ES-I3 (cell line): ENCODE measurements around the gene DNAJC6.

Source experiments
- H3K36me3 ChIP-seq: 2 replicates; pipeline ENCODE4 v1.6.1; 2013; ENCODE audit warnings: mild to moderate bottlenecking, low read length, control low read depth, moderate library complexity; ENCODE audit not compliant: insufficient read depth
- H3K4me1 ChIP-seq: 2 replicates; pipeline ENCODE4 v1.6.1; 2013; ENCODE audit warnings: mild to moderate bottlenecking, control low read depth, low read length; ENCODE audit not compliant: insufficient read depth
- H3K9ac ChIP-seq: 2 replicates; pipeline ENCODE4 v1.6.1; 2013; ENCODE audit warnings: low read depth, mild to moderate bottlenecking, low read length, moderate library complexity
- H3K9me3 ChIP-seq: 2 replicates; pipeline ENCODE4 v1.6.1; 2013; ENCODE audit warnings: mild to moderate bottlenecking, low read length, moderate library complexity; ENCODE audit not compliant: control insufficient read depth, insufficient read depth

The DNAJC6 gene

DNA sequence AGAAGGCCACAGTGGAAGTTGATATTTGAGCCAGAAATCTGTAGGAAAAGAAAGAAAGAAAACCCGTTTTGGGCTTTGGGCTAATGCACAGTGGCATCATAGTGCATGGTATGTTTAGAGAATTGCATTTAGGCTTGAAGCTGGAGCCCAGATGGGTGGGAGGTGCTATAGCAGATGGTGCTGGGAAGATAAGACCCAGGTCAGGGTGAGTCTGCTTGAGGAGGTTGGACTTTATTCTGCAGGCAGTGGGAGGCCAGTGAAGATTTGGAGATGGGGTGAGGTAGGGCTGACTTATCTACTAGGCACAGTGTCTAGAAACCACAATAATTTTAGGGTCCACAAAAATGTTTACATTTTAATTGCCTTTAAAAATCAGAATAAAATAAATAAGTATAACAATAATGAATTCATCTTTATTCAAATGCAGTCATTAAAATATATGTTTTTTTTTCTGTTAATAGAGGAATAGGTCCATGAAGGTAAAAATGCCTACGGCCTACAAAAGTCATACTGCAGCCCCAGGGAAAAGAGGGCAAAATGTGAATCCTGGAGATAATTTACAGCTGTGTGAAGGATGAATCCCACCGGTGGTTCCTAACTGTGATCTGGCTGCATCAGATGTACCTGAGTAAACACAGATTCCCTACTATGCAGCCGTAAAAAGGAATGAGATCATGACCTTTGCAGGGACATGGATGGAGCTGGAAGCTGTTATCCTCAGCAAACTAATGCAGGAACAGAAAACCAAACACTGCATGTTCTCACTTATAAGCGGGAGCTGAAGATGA, 8.7 kb downstream of the DNAJC6 start:
- no peak overlapping the region for H3K9ac ChIP-seq
- H3K36me3 ChIP-seq = no peaks in the 10 kb centered on the region
- no peaks in the 10 kb centered on the region; the same call in 1 of the 2 replicates for H3K9me3 ChIP-seq
- H3K4me1 ChIP-seq = no peaks in the 10 kb centered on the region

- Histone ChIP-seq H3K9me3 (no peaks in the 10 kb centered on the region; the same call in 1 of the 2 replicates), H3K4me1 (no peaks in the 10 kb centered on the region), H3K9ac (no peak overlapping the region), H3K36me3 (no peaks in the 10 kb centered on the region)
Measured at GRCh38 chr1:65319141-65319540, 9.8 kb downstream of the DNAJC6 start.

- Histone ChIP-seq H3K9me3 (no peaks in the 10 kb centered on the region; the same call in 1 of the 2 replicates), H3K36me3 (no peaks in the 10 kb centered on the region), H3K9ac (no peak overlapping the region), H3K4me1 (no peaks in the 10 kb centered on the region)
Measured at GRCh38 chr1:65319754-65320153, 10.4 kb downstream of the DNAJC6 start.

GRCh38 chr1:65321879-65322278, 12.5 kb downstream of the DNAJC6 start:
- Histone ChIP-seq H3K9me3 (no peaks in the 10 kb centered on the region; the same call in 1 of the 2 replicates), H3K36me3 (no peaks in the 10 kb centered on the region), H3K9ac (no peak overlapping the region), H3K4me1 (no peaks in the 10 kb centered on the region)

DNA sequence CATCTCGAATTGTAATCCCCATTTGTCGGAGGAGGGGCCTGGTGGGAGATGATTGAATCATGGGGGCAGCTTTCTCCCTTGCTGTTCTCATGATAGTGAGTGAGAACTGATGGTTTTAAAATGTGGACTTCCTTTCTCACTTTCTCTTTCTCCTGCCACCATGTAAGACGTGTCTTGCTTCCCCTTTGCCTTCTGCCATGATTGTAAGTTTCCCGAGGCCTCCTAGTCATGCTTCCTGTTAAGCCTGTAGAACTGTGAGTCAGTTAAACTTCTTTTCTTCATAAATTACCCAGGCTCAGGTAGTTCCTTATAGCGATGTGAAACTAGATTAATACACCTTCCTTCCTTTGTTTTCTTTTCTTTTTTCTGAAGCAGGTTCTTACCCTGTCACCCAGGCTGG, 13.9 kb downstream of the DNAJC6 start:
- no peaks in the 10 kb centered on the region for H3K36me3 ChIP-seq
- no peaks in the 10 kb centered on the region; the same call in 1 of the 2 replicates for H3K9me3 ChIP-seq
- H3K9ac ChIP-seq = no peak overlapping the region
- no peaks in the 10 kb centered on the region for H3K4me1 ChIP-seq

GRCh38 chr1:65330021-65330420, 20.7 kb downstream of the DNAJC6 start:
- Histone ChIP-seq H3K9ac (no peak overlapping the region), H3K36me3 (no peaks in the 10 kb centered on the region), H3K9me3 (no peaks in the 10 kb centered on the region), H3K4me1 (no peaks in the 10 kb centered on the region)

GRCh38 chr1:65330822-65331221, 21.5 kb downstream of the DNAJC6 start:
- Histone ChIP-seq H3K36me3 (no peaks in the 10 kb centered on the region), H3K9me3 (no peaks in the 10 kb centered on the region), H3K9ac (no peak overlapping the region), H3K4me1 (no peaks in the 10 kb centered on the region)

- Histone ChIP-seq H3K36me3 (no peaks in the 10 kb centered on the region), H3K9me3 (no peaks in the 10 kb centered on the region; the same call in 1 of the 2 replicates), H3K9ac (no peak overlapping the region), H3K4me1 (no peaks in the 10 kb centered on the region)
Measured at GRCh38 chr1:65332821-65333220, 23.5 kb downstream of the DNAJC6 start.

- Histone ChIP-seq H3K9me3 (no peaks in the 10 kb centered on the region; the same call in 1 of the 2 replicates), H3K4me1 (no peaks in the 10 kb centered on the region), H3K9ac (no peak overlapping the region), H3K36me3 (no peaks in the 10 kb centered on the region)
Measured at GRCh38 chr1:65334081-65334480, 24.7 kb downstream of the DNAJC6 start.

- no peaks in the 10 kb centered on the region for H3K36me3 ChIP-seq
Measured at GRCh38 chr1:65339866-65340468, 30.6 kb downstream of the DNAJC6 start.

GRCh38 chr1:65341381-65341780, 32.0 kb downstream of the DNAJC6 start:
- H3K9ac ChIP-seq = no peak overlapping the region
- no peaks in the 10 kb centered on the region for H3K4me1 ChIP-seq
- no peaks in the 10 kb centered on the region for H3K36me3 ChIP-seq
- no peaks in the 10 kb centered on the region; the same call in 1 of the 2 replicates for H3K9me3 ChIP-seq

More at GRCh38 chr1:65339866-65340468, 30.6 kb downstream of the DNAJC6 start:
- no peaks in the 10 kb centered on the region for H3K4me1 ChIP-seq
- H3K9ac ChIP-seq = no peak overlapping the region
- no peaks in the 10 kb centered on the region; the same call in 1 of the 2 replicates for H3K9me3 ChIP-seq

- no peaks in the 10 kb centered on the region for H3K9me3 ChIP-seq
- no peak overlapping the region for H3K9ac ChIP-seq
- no peaks in the 10 kb centered on the region for H3K36me3 ChIP-seq
- no peaks in the 10 kb centered on the region for H3K4me1 ChIP-seq
Measured at GRCh38 chr1:65343286-65343685, 33.9 kb downstream of the DNAJC6 start.

DNA sequence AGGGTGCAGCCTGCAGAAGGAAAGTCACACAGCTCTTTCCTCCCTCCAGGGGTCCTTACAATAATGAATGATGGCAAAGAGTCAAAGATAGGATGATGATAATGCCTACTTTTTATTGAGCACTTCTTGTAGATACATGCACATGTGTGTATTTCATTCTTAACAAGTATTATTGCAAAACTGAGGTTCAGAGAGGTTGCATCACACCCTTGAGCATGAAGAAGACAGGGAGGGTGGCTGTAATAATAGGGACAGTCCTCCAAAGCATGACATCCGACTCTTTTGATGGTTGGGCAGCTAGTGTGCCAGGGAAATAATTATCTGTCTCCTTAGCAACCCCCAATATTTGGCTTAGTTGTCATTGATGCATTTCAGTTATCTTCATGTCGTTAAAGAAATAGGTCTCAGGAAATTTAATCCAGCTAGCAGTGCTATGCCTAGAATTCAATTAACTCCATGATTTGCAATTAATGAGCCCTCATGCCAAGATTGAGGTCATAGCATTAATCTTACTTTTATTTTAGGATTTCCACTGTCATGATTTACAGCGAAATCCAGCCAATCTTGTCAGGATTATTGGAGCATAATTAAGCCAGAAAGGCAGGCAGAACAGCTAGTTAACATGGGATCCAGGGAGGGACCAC, 35.0 kb downstream of the DNAJC6 start:
- no peaks in the 10 kb centered on the region for H3K36me3 ChIP-seq
- no peak overlapping the region for H3K9ac ChIP-seq
- H3K4me1 ChIP-seq = no peaks in the 10 kb centered on the region
- no peaks in the 10 kb centered on the region for H3K9me3 ChIP-seq

DNA sequence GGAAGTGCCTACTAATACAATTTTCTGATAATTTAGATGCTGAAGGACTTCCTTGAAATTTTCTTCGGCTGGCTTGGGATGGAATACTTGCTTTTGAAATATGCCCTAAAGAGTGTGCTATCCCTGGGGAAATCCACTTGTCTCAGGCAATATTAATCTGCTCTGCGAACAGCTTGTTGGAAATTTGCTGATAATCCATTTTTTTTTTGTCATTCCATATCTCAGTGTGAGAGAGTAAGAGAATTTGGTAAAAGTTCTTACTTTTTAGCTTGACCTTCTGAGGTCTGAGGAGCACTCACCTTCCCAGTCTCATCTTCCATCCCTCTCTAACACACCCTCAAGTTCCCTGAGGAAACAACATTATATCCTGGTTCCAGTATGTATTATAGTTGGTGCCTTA, 36.8 kb downstream of the DNAJC6 start:
- 0 out of 2 replicates have a peak, but pooled peaks cover 6% of the 10 kb centered on the region for H3K4me1 ChIP-seq
- no peaks in the 10 kb centered on the region for H3K36me3 ChIP-seq
- no peak overlapping the region for H3K9ac ChIP-seq
- H3K9me3 ChIP-seq = no peaks in the 10 kb centered on the region
